Liver (tissue), 9 donors: ENCODE measurements around the gene PPP1R26. TPM values are rescaled to one million over a fixed set of nuclear protein-coding genes. Genes with fewer than 3 reads are reported as not detected.
A peak's percentile ranks its signal among the peaks of the same experiment; 100 is the strongest.

ENCODE experiments used
- DNase-seq: peaks from one replicate; pipeline ENCODE4 v3.0.0-alpha.2; 2017; ENCODE audit warnings: low spot score
- H3K27ac ChIP-seq, 2 donors: one replicate each; pipeline ENCODE4 v1.7.0; 2013; ENCODE audit warnings: inconsistent platforms in 2 of 2, low read length in 2 of 2, control low read depth in 1 of 2, low read depth in 1 of 2, mild to moderate bottlenecking in 1 of 2
- H3K27me3 ChIP-seq, 4 donors: one replicate each; pipeline versions ENCODE4 v1.6.1 to v1.7.0; 2013; ENCODE audit warnings: low read length in 3 of 4, inconsistent platforms in 1 of 4, mild to moderate bottlenecking in 1 of 4, moderate library complexity in 1 of 4; ENCODE audit not compliant: control insufficient read depth in 4 of 4, insufficient read depth in 4 of 4
- H3K36me3 ChIP-seq, 4 donors: one replicate each; pipeline versions ENCODE4 v1.6.1 to v1.7.0; 2013; ENCODE audit warnings: low read length in 3 of 4, mild to moderate bottlenecking in 3 of 4, low read depth in 1 of 4, moderate library complexity in 1 of 4; ENCODE audit not compliant: control insufficient read depth in 4 of 4, insufficient read depth in 3 of 4
- H3K4me1 ChIP-seq, 4 donors: one replicate each; pipeline versions ENCODE4 v1.6.1 to v1.7.0; 2013; ENCODE audit warnings: low read length in 3 of 4, mild to moderate bottlenecking in 3 of 4, moderate library complexity in 1 of 4; ENCODE audit not compliant: control insufficient read depth in 4 of 4, insufficient read depth in 4 of 4
- H3K4me3 ChIP-seq, 3 donors: one replicate each; pipeline versions ENCODE4 v1.6.1 to v1.7.0; 2013; ENCODE audit warnings: low read length in 3 of 3, control low read depth in 1 of 3, low read depth in 1 of 3, mild to moderate bottlenecking in 1 of 3
- H3K9ac ChIP-seq, 2 donors: one replicate each; pipeline ENCODE4 v1.7.0; 2013; ENCODE audit warnings: low read length in 2 of 2, mild to moderate bottlenecking in 2 of 2, moderate library complexity in 2 of 2, control low read depth in 1 of 2, low read depth in 1 of 2
- H3K9me3 ChIP-seq, 4 donors: one replicate each; pipeline versions ENCODE4 v1.6.1 to v1.7.0; 2013; ENCODE audit warnings: low read length in 3 of 4; ENCODE audit not compliant: control insufficient read depth in 4 of 4
- EGR1 ChIP-seq, 2 donors: IDR thresholded peaks; 2 replicates each; pipeline ENCODE4 v1.6.1; 2016 to 2018; ENCODE audit warnings: antibody characterized with exemption in 2 of 2, low read depth in 2 of 2
- FOXA1 ChIP-seq: IDR thresholded peaks from 2 replicates; pipeline ENCODE4 v1.6.1; 2016; ENCODE audit warnings: antibody characterized with exemption
- FOXA2 ChIP-seq: IDR thresholded peaks from 2 replicates; pipeline ENCODE4 v1.6.1; 2016; ENCODE audit warnings: antibody characterized with exemption
- GABPA ChIP-seq, 2 donors: IDR thresholded peaks in 1 of 2; conservative IDR thresholded peaks in 1 of 2; 2 replicates each; pipeline ENCODE4 v1.6.1; 2016; ENCODE audit warnings: antibody characterized with exemption in 2 of 2, mild to moderate bottlenecking in 1 of 2, moderate library complexity in 1 of 2
- HNF4A ChIP-seq, 2 donors: conservative IDR thresholded peaks; 2 replicates each; pipeline ENCODE4 v1.6.1; 2016; ENCODE audit warnings: antibody characterized with exemption in 2 of 2, mild to moderate bottlenecking in 2 of 2
- HNF4G ChIP-seq: IDR thresholded peaks from 2 replicates; pipeline ENCODE4 v1.6.1; 2016; ENCODE audit warnings: antibody characterized with exemption
- JUND ChIP-seq, 2 donors: IDR thresholded peaks; 2 replicates each; pipeline ENCODE4 v1.6.1; 2016; ENCODE audit warnings: antibody characterized with exemption in 2 of 2
- RAD21 ChIP-seq, 2 donors: IDR thresholded peaks; 2 replicates each; pipeline ENCODE4 v1.6.1; 2016; ENCODE audit warnings: antibody characterized with exemption in 2 of 2, mild to moderate bottlenecking in 2 of 2
- RXRA ChIP-seq, 2 donors: IDR thresholded peaks; 2 replicates each; pipeline ENCODE4 v1.6.1; 2017 to 2018; ENCODE audit warnings: antibody characterized with exemption in 2 of 2, mild to moderate bottlenecking in 1 of 2
- SP1 ChIP-seq: IDR thresholded peaks from 2 replicates; pipeline ENCODE4 v1.6.1; 2018; ENCODE audit warnings: antibody characterized with exemption, mild to moderate bottlenecking
- TAF1 ChIP-seq: conservative IDR thresholded peaks from 2 replicates; pipeline ENCODE4 v1.6.1; 2016; ENCODE audit warnings: antibody characterized with exemption, mild to moderate bottlenecking
- YY1 ChIP-seq: IDR thresholded peaks from 2 replicates; pipeline ENCODE4 v1.6.1; 2016; ENCODE audit warnings: antibody characterized with exemption, mild to moderate bottlenecking
- WGBS: extraction: QIAGEN DNeasy Blood & Tissue Kit; methylation state at CpG from one replicate; pipeline ENCODE4 v1.1.7; 2013; 5-methylcytosine and 5-hydroxymethylcytosine counted together
- polyA plus RNA-seq, 2 donors: library from polyadenylated mRNA; stranded (reverse) in 1 of 2; unstranded in 1 of 2; fragments of 200-250 nt in 1 of 2; fragments of >200 nt in 1 of 2; fragmentation: Nextera tagmentation in 1 of 2; extraction: Ambion mirVana in 1 of 2; gene quantifications; one replicate each; pipeline versions ENCODE4 v1.2.1 to v1.2.3, GENCODE V29; 2013 to 2015
- total RNA-seq, 2 donors: library from RNA; depleted of rRNA; stranded (reverse); fragments of >200 nt; gene quantifications; one replicate each; pipeline ENCODE4 v1.2.3, GENCODE V29; 2014
- TF ChIP-seq, protein P1 (sequence below): IDR thresholded peaks from 2 replicates; pipeline ENCODE4 v1.6.1; 2016; ENCODE audit warnings: antibody characterized with exemption
- TF ChIP-seq, protein P2 (sequence below): IDR thresholded peaks from 2 replicates; pipeline ENCODE4 v1.6.1; 2016; ENCODE audit warnings: antibody characterized with exemption
- TF ChIP-seq, protein P3 (sequence below): fragments of 150-350 bp; IDR thresholded peaks from 2 replicates; pipeline ENCODE4 v1.5.1; 2017; ENCODE audit warnings: improper control_type of control experiment, low read depth, low read length; ENCODE audit not compliant: missing input control
- TF ChIP-seq, protein P4 (sequence below): IDR thresholded peaks from 2 replicates; pipeline ENCODE4 v1.6.1; 2016; ENCODE audit warnings: antibody characterized with exemption, mild to moderate bottlenecking
- donor health status: healthy.
- donor health status: healthy.
- donor health status: healthy.
- donor health status: healthy.
- donor health status: healthy.

The PPP1R26 gene
- total and polyA plus RNA-seq, 4 donors: 1.5 to 9.5 (median 4.2) TPM

DNA sequence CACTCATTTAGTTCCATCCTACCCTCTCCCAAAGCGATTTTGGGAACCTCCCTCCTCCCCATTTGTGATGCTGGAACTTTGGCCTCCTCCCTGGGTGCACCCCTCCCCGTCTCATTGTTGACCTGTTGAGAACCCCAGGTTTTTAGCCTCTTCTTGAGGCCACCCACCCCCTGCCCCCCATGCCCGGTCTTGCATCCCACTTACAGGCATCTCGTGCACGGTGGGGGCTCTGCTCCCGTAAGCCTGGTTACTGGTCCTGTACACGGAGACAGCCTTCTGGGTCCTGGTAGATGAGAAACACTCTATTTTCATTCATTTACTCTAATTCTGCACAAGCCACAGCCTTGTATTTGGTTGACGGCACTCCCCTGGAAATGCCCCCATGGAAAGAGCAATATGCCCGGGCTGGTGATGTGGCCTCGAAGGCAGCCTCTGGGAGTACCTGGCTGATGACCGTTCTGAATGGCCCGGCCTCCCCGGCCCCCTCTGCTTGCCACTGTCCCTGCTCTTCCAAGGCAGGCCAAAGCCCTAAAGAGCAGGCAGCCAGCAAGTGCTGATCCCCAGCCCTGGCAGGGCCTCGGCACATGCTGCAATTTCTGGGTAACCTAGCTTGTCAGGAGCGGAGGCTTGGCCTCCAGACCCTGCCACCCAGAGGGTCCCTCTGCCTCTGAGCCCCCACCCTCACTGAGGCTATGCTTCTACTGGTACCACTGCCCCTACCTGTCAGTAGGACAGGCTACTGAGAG, 19.0 kb downstream of the PPP1R26 start:
- 91% methylated on average over 15 of the region's 15 CpGs for WGBS
- H3K9me3 ChIP-seq: no peaks in the 10 kb centered on the region
- H3K36me3 ChIP-seq: peaks cover 0 to 13% (median 4%) of the 10 kb centered on the region in 4 donors
- H3K27ac ChIP-seq: peak overlapping the region in 1 of 2 donors; percentile 43
- H3K27me3 ChIP-seq: no peaks in the 10 kb centered on the region
- peaks cover 6 to 34% (median 24%) of the 10 kb centered on the region in 4 donors for H3K4me1 ChIP-seq
- H3K9ac ChIP-seq: peak overlapping the region in 1 of 2 donors; percentile 6
- DNase-seq: no peak
- no peak for TF ChIP-seq YY1
- TF ChIP-seq, protein P1, sequence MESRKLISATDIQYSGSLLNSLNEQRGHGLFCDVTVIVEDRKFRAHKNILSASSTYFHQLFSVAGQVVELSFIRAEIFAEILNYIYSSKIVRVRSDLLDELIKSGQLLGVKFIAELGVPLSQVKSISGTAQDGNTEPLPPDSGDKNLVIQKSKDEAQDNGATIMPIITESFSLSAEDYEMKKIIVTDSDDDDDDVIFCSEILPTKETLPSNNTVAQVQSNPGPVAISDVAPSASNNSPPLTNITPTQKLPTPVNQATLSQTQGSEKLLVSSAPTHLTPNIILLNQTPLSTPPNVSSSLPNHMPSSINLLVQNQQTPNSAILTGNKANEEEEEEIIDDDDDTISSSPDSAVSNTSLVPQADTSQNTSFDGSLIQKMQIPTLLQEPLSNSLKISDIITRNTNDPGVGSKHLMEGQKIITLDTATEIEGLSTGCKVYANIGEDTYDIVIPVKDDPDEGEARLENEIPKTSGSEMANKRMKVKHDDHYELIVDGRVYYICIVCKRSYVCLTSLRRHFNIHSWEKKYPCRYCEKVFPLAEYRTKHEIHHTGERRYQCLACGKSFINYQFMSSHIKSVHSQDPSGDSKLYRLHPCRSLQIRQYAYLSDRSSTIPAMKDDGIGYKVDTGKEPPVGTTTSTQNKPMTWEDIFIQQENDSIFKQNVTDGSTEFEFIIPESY: no peak
- no peak for TF ChIP-seq FOXA2
- TF ChIP-seq FOXA1: no peak
- no peak overlapping the region for H3K4me3 ChIP-seq

DNA sequence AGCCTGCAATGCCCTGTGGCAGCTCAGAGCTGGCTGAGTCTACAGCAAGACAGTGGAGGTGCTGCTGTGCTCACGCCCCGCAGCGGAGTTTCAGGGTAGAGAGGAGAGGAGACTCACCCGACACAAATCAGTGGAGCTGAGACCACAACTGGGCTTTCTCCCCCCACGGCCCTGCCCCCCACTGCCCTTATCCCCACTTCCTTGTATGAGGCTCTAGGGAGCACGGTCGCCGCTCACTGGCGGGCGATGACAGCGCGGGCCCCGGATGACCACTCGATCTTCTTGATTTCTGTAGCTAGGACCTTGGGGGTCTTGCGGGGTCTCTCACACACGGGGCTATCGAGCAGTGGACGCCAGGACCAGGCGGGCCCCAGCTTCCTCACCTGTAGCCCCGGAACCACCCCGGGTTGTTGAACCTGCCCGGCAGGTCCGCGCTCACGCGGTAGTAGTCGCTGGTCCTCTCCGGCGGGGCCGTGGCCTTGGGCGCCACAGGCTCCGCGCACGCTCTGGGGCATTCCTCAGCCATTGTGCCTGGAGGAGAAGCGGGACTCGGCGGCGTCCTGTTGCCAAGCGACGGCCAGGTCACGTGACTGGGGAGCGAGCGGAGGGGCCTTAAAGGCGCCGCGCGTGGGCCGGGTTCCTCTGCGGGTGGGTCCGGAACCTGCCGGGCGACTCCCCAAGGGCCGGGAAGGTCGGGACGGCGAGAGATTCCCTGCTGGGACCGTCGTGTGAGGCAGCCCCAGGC, 19.9 kb downstream of the PPP1R26 start:
- TF ChIP-seq HNF4G (no peak), GABPA (IDR thresholded peaks at IDR 0.05 in 1 of 2, conservative IDR thresholded peaks at IDR 0.05 in 1 of 2) (no peak), JUND (IDR thresholded peaks at IDR 0.05) (no peak), RXRA (IDR thresholded peaks at IDR 0.05) (no peak), FOXA2 (no peak), TAF1 (no peak), EGR1 (IDR thresholded peaks at IDR 0.05; ENCODE audit: low read depth in 2 of 2) (no peak), RAD21 (IDR thresholded peaks at IDR 0.05) (no peak), HNF4A (conservative IDR thresholded peaks at IDR 0.05) (no peak), FOXA1 (no peak), YY1 (peak; percentile 69), SP1 (no peak)
- TF ChIP-seq, protein P2, sequence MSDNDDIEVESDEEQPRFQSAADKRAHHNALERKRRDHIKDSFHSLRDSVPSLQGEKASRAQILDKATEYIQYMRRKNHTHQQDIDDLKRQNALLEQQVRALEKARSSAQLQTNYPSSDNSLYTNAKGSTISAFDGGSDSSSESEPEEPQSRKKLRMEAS: peak; percentile 29
- TF ChIP-seq, protein P3, sequence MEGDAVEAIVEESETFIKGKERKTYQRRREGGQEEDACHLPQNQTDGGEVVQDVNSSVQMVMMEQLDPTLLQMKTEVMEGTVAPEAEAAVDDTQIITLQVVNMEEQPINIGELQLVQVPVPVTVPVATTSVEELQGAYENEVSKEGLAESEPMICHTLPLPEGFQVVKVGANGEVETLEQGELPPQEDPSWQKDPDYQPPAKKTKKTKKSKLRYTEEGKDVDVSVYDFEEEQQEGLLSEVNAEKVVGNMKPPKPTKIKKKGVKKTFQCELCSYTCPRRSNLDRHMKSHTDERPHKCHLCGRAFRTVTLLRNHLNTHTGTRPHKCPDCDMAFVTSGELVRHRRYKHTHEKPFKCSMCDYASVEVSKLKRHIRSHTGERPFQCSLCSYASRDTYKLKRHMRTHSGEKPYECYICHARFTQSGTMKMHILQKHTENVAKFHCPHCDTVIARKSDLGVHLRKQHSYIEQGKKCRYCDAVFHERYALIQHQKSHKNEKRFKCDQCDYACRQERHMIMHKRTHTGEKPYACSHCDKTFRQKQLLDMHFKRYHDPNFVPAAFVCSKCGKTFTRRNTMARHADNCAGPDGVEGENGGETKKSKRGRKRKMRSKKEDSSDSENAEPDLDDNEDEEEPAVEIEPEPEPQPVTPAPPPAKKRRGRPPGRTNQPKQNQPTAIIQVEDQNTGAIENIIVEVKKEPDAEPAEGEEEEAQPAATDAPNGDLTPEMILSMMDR: no peak
- TF ChIP-seq, protein P4, sequence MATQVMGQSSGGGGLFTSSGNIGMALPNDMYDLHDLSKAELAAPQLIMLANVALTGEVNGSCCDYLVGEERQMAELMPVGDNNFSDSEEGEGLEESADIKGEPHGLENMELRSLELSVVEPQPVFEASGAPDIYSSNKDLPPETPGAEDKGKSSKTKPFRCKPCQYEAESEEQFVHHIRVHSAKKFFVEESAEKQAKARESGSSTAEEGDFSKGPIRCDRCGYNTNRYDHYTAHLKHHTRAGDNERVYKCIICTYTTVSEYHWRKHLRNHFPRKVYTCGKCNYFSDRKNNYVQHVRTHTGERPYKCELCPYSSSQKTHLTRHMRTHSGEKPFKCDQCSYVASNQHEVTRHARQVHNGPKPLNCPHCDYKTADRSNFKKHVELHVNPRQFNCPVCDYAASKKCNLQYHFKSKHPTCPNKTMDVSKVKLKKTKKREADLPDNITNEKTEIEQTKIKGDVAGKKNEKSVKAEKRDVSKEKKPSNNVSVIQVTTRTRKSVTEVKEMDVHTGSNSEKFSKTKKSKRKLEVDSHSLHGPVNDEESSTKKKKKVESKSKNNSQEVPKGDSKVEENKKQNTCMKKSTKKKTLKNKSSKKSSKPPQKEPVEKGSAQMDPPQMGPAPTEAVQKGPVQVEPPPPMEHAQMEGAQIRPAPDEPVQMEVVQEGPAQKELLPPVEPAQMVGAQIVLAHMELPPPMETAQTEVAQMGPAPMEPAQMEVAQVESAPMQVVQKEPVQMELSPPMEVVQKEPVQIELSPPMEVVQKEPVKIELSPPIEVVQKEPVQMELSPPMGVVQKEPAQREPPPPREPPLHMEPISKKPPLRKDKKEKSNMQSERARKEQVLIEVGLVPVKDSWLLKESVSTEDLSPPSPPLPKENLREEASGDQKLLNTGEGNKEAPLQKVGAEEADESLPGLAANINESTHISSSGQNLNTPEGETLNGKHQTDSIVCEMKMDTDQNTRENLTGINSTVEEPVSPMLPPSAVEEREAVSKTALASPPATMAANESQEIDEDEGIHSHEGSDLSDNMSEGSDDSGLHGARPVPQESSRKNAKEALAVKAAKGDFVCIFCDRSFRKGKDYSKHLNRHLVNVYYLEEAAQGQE: no peak
- TF ChIP-seq, protein P1: no peak
- WGBS: 1% methylated on average over 58 of the region's 58 CpGs
- peaks cover 6 to 34% (median 24%) of the 10 kb centered on the region in 4 donors for H3K4me1 ChIP-seq
- H3K9ac ChIP-seq: peak overlapping the region in 1 of 2 donors; percentile 19
- H3K4me3 ChIP-seq: peak overlapping the region; percentile 49 to 84 (median 80)
- H3K27ac ChIP-seq: peak overlapping the region; percentile 43 to 82
- H3K36me3 ChIP-seq: peaks cover 2 to 20% (median 10%) of the 10 kb centered on the region in 4 donors
- no peaks in the 10 kb centered on the region for H3K27me3 ChIP-seq
- DNase-seq: peak; percentile 90
- no peaks in the 10 kb centered on the region for H3K9me3 ChIP-seq
